Gastrocnemius medialis (tissue), 4 donors: ENCODE data around the gene CENPP.

ENCODE experiments used
- POLR2A ChIP-seq, 2 donors: fragments of 450-650 bp; IDR thresholded peaks; one replicate each; pipeline ENCODE4 v1.6.1; 2017; ENCODE audit warnings: antibody characterized with exemption in 2 of 2, mild to moderate bottlenecking in 2 of 2, moderate library complexity in 2 of 2
- TF ChIP-seq, protein P1 (sequence below), 5 experiments: fragments of 450-650 bp in 3 of 5; fragments of 200-600 bp in 2 of 5; sonication (generic) in 2 of 5; IDR thresholded peaks in 4 of 5; conservative IDR thresholded peaks in 1 of 5; 1 replicate in 4 of 5; 2 replicates in 1 of 5; pipeline ENCODE4 v1.5.1; 2016 to 2019; ENCODE audit warnings: antibody characterized with exemption in 5 of 5, mild to moderate bottlenecking in 3 of 5, moderate library complexity in 3 of 5

DNA sequence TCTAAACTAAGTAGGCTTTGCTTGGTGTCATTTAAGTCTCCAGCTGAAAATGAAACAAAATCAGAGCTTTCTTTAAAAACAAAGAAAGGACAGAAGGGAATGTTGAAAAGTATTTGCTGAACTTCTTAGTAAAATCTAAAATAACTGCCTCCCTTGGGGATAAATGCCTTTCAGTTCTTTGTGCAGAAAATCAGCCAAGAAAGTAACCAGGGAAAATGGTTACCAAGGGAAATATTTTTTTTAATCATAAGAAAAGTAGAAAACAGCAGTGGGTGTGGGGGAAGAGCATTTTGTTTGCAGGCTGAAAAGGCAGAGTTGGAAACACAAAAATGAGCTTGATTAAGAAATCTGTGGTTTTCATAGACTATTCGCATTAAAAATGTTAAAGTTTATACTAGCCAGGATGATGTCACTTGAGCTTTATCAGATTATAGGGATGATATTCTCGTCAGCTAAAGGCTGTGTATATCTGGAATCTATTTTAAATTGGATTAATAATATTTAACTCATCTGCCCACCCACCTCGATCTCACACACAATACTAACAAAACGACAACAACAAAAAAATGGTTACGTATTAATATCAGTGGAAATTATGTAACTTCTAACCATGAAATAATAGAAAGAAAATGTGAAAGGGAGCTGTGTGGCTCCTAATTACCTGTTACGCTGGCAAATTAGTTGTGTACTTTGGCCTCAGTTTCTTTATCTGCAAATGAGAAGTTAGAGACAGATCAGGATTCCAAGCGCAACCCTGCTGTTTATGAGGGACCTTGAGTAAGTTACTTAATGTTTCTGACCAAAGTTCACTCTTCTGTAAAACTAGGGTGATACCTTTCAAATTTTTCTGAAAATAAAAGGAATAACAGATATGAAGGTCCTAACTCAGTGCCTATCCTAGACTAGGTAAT lies 210.4 kb downstream of the CENPP start, which contains the start of gene ECM2:
- TF ChIP-seq, protein P1, sequence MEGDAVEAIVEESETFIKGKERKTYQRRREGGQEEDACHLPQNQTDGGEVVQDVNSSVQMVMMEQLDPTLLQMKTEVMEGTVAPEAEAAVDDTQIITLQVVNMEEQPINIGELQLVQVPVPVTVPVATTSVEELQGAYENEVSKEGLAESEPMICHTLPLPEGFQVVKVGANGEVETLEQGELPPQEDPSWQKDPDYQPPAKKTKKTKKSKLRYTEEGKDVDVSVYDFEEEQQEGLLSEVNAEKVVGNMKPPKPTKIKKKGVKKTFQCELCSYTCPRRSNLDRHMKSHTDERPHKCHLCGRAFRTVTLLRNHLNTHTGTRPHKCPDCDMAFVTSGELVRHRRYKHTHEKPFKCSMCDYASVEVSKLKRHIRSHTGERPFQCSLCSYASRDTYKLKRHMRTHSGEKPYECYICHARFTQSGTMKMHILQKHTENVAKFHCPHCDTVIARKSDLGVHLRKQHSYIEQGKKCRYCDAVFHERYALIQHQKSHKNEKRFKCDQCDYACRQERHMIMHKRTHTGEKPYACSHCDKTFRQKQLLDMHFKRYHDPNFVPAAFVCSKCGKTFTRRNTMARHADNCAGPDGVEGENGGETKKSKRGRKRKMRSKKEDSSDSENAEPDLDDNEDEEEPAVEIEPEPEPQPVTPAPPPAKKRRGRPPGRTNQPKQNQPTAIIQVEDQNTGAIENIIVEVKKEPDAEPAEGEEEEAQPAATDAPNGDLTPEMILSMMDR (IDR thresholded peaks at IDR 0.05 in 4 of 5, conservative IDR thresholded peaks at IDR 0.05 in 1 of 5) = no peak
- TF ChIP-seq POLR2A (IDR thresholded peaks at IDR 0.05) = no peak
